Measurements from ENCODE around the gene ZP1.

ZP1 gene

GRCh38 chr11:60844045-60844869 lies 23.1 kb upstream of the ZP1 start:
- no peak for DNase-seq

- no peak for DNase-seq
Measured at GRCh38 chr11:60844870-60845221, 22.5 kb upstream of the ZP1 start.

GRCh38 chr11:60845338-60845737 lies 22.0 kb upstream of the ZP1 start:
- DNase-seq = no peak

GRCh38 chr11:60847281-60847680 lies 20.1 kb upstream of the ZP1 start:
- DNase-seq = no peak

- no peak for DNase-seq
Measured at GRCh38 chr11:60847896-60848295, 19.4 kb upstream of the ZP1 start.

GRCh38 chr11:60848714-60849151 lies 18.6 kb upstream of the ZP1 start:
- no peak for DNase-seq

- DNase-seq = no peak
Measured at GRCh38 chr11:60849641-60850520, 17.5 kb upstream of the ZP1 start.

GRCh38 chr11:60851327-60852104 lies 15.8 kb upstream of the ZP1 start:
- DNase-seq = no peak

- DNase-seq = no peak
Measured at GRCh38 chr11:60852117-60852981, 15.0 kb upstream of the ZP1 start.

GRCh38 chr11:60852982-60853950 lies 14.1 kb upstream of the ZP1 start:
- DNase-seq = no peak

GRCh38 chr11:60854140-60854846 lies 13.0 kb upstream of the ZP1 start:
- DNase-seq = no peak

- no peak for DNase-seq
Measured at GRCh38 chr11:60854847-60855725, 12.3 kb upstream of the ZP1 start.

GRCh38 chr11:60855726-60856633 lies 11.4 kb upstream of the ZP1 start, which contains the start of gene PTGDR2:
PTGDR2 (minus strand) TSS chr11:60855950; CDS start chr11:60853722, 2,228 bp downstream.
- DNase-seq = no peak

GRCh38 chr11:60857378-60858232 lies 9.7 kb upstream of the ZP1 start:
- no peak for DNase-seq

GRCh38 chr11:60858236-60858635 lies 9.1 kb upstream of the ZP1 start:
- no peak for DNase-seq

GRCh38 chr11:60858731-60859464 lies 8.4 kb upstream of the ZP1 start:
- no peak for DNase-seq
